NCI-H2171 treated with DMSO at 0.1 percent for 48 hours (cell line): ENCODE measurements around the gene AACS.

ENCODE experiments used
- DNase-seq: peaks from one replicate; lab custom pipeline; 2025; lab: John Stamatoyannopoulos, UW

Gene AACS

GRCh38 chr12:125152463-125152862, 87.2 kb downstream of the AACS start:
- DNase-seq, result no peak

DNA sequence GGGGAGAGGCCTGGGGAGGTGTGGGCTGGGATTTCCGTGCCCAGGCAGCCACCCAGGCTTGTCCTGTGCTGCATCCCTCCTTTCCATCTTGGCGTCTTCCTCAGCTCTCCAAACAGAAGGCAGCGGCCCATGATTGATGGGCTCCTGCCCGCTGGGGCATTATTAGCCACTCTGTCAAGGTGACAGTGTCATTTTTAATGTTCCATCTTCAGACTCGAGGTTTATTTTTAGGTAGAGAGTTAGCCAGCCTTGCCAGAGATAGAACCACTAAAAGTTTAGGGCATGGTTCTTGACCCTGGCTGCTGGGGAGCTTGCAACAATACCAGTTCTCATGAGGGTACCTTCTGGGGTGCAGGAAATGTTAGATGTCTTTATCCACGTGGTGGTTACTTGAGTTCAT, 90.1 kb downstream of the AACS start:
- DNase-seq, result no peak

DNA sequence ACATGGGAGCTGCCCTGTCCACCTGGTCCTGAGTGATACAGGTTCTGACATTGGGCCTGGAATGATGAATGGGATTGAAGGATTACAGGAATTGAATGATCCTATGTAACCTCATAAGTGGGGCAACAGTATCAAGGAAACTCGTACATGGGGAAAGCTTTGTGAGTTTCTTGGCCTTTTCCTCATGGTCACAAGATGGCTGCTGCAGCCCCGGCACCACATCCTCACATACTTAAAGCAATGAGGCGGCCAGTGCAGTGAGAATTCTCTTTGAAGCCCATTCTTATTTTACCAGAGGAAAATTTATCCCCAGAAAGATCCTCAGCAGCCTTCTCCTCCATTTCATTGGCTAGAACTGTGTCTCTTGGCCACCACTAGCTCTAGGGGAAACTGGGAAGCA, 91.9 kb downstream of the AACS start:
- DNase-seq, result no peak

- DNase-seq, result peak; percentile 69
These were observed 94.5 kb downstream of the AACS start for GRCh38 chr12:125159702-125160101.

GRCh38 chr12:125160281-125160955, 95.2 kb downstream of the AACS start:
- DNase-seq, result peak; percentile 70

- peak; percentile 76 for DNase-seq
These were observed 96.4 kb downstream of the AACS start for GRCh38 chr12:125161712-125162022.

GRCh38 chr12:125162489-125163028, 97.3 kb downstream of the AACS start:
- DNase-seq, result no peak

- DNase-seq, result no peak
These were observed 97.9 kb downstream of the AACS start for GRCh38 chr12:125163148-125163547.

DNA sequence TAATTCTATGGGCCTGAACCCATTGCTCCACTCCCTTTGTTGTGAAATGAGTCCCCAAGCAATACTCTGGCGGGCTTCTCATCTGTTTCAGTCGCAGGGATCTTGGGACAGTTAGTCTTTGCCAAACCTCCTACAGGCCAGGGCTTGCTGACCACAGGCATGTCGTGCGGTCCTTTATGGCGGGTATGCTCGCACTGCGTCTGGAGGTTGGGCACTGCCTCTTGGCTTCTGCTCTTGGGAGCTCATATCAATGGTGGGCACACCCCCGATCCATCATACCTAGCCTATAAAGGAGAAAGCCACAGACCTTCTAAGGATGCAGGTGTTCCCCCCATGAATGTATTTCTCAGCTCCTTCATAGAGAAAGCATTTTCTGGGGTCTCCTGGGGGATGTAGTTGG, 99.3 kb downstream of the AACS start:
- DNase-seq, result no peak

DNA sequence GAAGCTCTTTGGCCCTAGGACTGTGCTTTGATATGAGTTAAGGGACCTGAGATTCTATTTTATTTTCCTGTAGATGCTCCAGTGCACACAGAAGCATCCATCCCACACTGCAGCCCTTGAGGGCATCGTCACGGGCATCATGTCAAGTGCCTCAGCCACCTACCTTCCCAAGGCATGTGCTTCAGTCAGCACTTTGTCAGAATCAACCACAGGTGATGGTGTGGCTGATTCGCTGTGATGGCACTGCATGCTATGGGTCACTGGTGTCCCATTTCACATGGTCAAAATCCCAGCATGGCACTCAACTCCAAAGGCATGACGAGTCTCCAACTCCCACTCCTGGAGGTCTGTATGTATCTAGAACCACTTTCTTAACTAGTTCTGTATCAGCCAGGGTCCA, 100.8 kb downstream of the AACS start:
- no peak for DNase-seq

DNA sequence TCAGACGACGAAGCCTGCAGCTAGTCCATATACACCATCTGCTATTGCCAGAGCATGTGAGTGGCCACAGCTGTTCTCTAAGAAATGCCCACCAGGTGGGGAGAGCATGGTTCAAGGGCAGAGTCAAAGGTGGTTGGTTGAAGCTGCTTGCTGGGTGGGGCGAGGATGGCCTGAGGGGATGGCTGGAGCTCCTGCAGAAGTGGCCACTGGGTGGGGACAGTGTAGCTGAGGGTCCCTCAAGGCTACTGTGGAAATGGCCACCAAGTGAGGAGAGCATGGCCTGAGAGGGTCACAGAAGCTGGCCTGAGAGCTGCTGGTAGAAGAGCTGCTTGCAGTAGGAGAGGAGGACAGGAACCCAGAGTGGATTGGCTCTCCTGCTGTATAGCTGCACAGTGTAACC, 102.4 kb downstream of the AACS start:
- DNase-seq, result no peak

GRCh38 chr12:125169451-125169850, 104.2 kb downstream of the AACS start:
- no peak for DNase-seq

DNA sequence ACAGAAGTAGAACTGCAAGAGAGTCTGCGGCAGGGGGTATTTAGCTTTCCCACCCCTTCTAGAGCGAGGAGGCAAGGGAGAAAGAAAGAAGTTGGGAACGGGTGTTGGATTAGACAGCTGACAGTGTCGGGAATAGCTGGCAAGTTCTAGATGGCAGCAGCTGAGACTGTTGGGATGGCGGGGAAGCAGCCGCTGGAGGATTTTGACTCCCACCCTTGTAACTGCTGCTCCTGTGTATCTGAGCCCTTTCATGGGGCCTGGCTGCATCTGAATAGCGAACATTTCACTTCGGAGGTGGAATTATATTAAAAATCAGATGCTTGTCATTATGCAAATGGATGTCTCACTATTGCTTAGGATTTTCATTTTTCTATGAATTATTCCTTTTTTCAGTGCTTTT, 104.6 kb downstream of the AACS start:
- DNase-seq, result no peak

DNA sequence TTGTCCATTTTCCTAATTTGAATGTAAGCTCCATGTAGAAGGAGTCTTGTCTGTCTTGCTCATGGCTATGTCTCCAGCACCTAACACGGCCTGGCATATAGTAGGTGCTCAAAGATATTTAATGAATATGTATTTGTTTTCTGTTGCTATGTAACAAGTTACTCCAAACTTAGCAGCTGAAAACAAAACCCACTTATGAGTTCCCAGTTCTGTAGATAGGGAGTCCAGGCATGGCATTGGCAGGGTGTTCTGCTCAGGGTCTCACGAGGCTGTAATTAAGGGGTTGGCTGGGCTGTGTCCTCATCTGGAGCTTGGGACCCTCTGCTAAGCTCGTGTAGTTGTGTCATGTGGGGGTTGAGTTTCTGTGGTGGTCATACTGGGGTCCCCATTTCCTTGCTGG, 106.0 kb downstream of the AACS start:
- DNase-seq, result no peak

- no peak for DNase-seq
These were observed 107.1 kb downstream of the AACS start for GRCh38 chr12:125172231-125172850.

- no peak for DNase-seq
These were observed 110.3 kb downstream of the AACS start for GRCh38 chr12:125175576-125175975.

DNA sequence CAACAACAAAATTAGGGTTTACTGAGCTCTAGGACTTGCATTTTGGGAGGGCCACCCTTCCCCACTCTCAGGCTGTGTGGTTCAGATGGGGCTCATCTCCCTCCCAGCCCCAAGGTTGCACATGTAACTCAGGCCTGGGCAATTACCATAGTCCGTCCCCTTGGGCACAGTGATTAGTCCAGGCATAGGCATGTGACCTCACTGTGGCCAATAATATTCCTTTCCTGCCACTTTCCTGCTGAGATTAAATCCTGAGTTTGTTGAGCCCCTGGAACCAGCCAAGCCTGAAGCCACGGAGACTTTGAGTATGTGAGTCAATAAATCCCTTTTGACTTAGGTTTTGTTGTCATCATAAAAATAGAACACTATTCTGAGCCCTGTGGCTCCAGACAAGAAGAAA, 113.0 kb downstream of the AACS start:
- DNase-seq, result no peak

- DNase-seq, result no peak
These were observed 114.9 kb downstream of the AACS start for GRCh38 chr12:125180144-125180543.

- no peak for DNase-seq
These were observed 115.9 kb downstream of the AACS start for GRCh38 chr12:125181107-125181506.

DNA sequence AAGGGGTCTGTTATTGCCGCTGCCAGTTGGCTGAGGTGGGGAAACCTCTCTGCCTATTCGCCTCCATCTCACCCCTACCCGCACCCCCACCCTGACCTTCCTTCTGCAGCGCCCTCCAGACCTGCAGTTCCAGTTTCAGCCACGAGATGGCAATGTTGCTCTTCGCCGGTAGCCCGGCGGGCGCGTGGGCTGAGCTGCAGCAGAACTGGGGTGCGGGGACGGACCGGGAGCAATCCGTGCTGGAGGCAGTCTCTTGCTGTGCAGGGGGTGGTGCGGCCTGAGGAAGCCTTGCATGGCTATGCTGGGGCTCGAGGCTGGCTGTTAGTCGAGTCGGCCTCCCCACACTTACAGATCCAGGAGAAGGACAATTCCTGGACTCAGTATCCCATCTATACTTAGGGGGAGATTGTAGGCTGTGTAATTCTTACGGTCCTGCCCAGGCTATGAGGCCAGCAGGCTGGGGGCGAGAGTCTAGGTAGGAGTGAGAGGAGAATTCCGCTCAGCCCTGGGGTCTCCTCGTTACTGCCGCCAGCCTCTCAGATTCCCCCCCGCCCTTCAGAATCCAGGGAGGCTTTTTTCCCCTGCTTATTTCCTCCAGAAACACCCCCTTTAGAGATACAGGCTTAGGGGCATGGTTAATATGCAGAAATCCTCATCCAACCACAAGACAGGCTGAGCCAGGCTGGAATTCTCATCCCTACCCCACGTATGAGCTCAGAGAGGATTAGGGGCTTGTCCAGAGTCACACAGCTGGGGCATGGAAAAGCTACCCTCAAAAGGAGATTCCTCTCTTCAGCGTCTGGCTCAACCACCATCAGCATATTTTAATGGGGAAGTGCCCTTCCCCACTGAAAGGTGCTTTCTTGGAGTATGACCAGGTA, 118.2 kb downstream of the AACS start:
- peak; percentile 73 for DNase-seq

- no peak for DNase-seq
These were observed 119.2 kb downstream of the AACS start for GRCh38 chr12:125184213-125184967.

GRCh38 chr12:125185311-125185739, 120.1 kb downstream of the AACS start:
- no peak for DNase-seq
